ENCODE results near the gene SDSL. TPM values are rescaled to one million over a fixed set of nuclear protein-coding genes. Genes with fewer than 3 reads are reported as not detected.

The SDSL gene
- total RNA-seq, 1 donor from 2014 or later, result 0.31 TPM

- no peak for DNase-seq
These were observed 63.1 kb downstream of the SDSL start for GRCh38 chr12:113485330-113485729.

- DNase-seq, result no peak
These were observed 64.5 kb downstream of the SDSL start for GRCh38 chr12:113486722-113487121.

Other genes starting within 250 kb of the SDSL start
- gene DDX54, start 236.9 kb upstream of the SDSL start, total RNA-seq, result 19.4 TPM
- gene RITA1, start 236.7 kb upstream of the SDSL start, total RNA-seq, result 12.1 TPM
- 27.0 TPM for gene TPCN1, start 200.9 kb upstream of the SDSL start, total RNA-seq
- 18.5 TPM for gene SLC8B1, start 87.3 kb upstream of the SDSL start, total RNA-seq
- gene PLBD2, start 63.8 kb upstream of the SDSL start, total RNA-seq, result 17.4 TPM
- not detected for gene SDS, start 18.5 kb upstream of the SDSL start, total RNA-seq
- gene LHX5, start 49.5 kb downstream of the SDSL start, total RNA-seq, result not detected